Neural progenitor cell (in vitro differentiated cells): ENCODE results near the gene CRLF3. TPM values are rescaled to one million over a fixed set of nuclear protein-coding genes. Genes with fewer than 3 reads are reported as not detected.

Experiments
- DNase-seq: peaks from one replicate; pipeline ENCODE4 v3.0.0-alpha.2; 2016; ENCODE audit warnings: low spot score
- H2AFZ ChIP-seq: fragments of 200-600 bp; sonication (generic); replicated peaks from 2 replicates; pipeline ENCODE4 v1.6.1; 2016; ENCODE audit warnings: antibody characterized with exemption
- H3F3A ChIP-seq: fragments of 200-600 bp; sonication (generic); 2 replicates; pipeline ENCODE4 v1.6.1; 2016; ENCODE audit warnings: antibody characterized with exemption, low read depth
- H3K27ac ChIP-seq: fragments of 200-600 bp; sonication (generic); 2 replicates; pipeline ENCODE4 v1.5.1; 2016; ENCODE audit warnings: mild to moderate bottlenecking
- H3K27me3 ChIP-seq: fragments of 200-600 bp; sonication (generic); 2 replicates; pipeline ENCODE4 v1.6.1; 2016; ENCODE audit warnings: mild to moderate bottlenecking, moderate library complexity
- H3K36me3 ChIP-seq: fragments of 200-600 bp; sonication (generic); 2 replicates; pipeline ENCODE4 v1.5.1; 2016
- H3K4me1 ChIP-seq: fragments of 200-600 bp; sonication (generic); 2 replicates; pipeline ENCODE4 v1.6.1; 2016; ENCODE audit warnings: mixed run types
- H3K4me2 ChIP-seq: fragments of 200-600 bp; sonication (generic); 2 replicates; pipeline ENCODE4 v1.6.1; 2016
- H3K4me3 ChIP-seq: fragments of 200-600 bp; sonication (generic); 2 replicates; pipeline ENCODE4 v1.5.1; 2016
- H3K79me2 ChIP-seq: fragments of 200-600 bp; sonication (generic); 2 replicates; pipeline ENCODE4 v1.6.1; 2016; ENCODE audit warnings: low read depth
- H3K9ac ChIP-seq: fragments of 200-600 bp; sonication (generic); 2 replicates; pipeline ENCODE4 v1.6.1; 2016
- H3K9me3 ChIP-seq: fragments of 200-600 bp; sonication (generic); 2 replicates; pipeline ENCODE4 v1.5.1; 2016; ENCODE audit warnings: low read depth
- H4K20me1 ChIP-seq: fragments of 200-600 bp; sonication (generic); 2 replicates; pipeline ENCODE4 v1.6.1; 2016; ENCODE audit warnings: low read depth
- H3K27ac Mint-ChIP-seq: 3 replicates; pipeline ENCODE4 v1.8.0; 2021; ENCODE audit warnings: mixed read lengths
- H3K27me3 Mint-ChIP-seq: 2 replicates; pipeline ENCODE4 v1.8.0; 2022; ENCODE audit warnings: low read depth, mild to moderate bottlenecking, inconsistent platforms, moderate library complexity, mixed read lengths; ENCODE audit not compliant: insufficient read depth
- H3K36me3 Mint-ChIP-seq: 3 replicates; pipeline ENCODE4 v1.8.0; 2021; ENCODE audit warnings: mixed read lengths
- H3K4me1 Mint-ChIP-seq: 3 replicates; pipeline ENCODE4 v1.8.0; 2021; ENCODE audit warnings: mixed read lengths
- H3K4me3 Mint-ChIP-seq: 3 replicates; pipeline ENCODE4 v1.8.0; 2021; ENCODE audit warnings: mild to moderate bottlenecking, moderate library complexity, mixed read lengths
- H3K9me3 Mint-ChIP-seq: 3 replicates; pipeline ENCODE4 v1.8.0; 2020; ENCODE audit warnings: mixed read lengths
- EZH2 ChIP-seq: fragments of 200-600 bp; sonication (generic); IDR thresholded peaks from 2 replicates; pipeline ENCODE4 v1.6.1; 2017; ENCODE audit warnings: antibody characterized with exemption, mild to moderate bottlenecking, moderate library complexity
- EZH2phosphoT487 ChIP-seq: fragments of 200-600 bp; sonication (generic); IDR thresholded peaks from 2 replicates; pipeline ENCODE4 v1.6.1; 2017; ENCODE audit warnings: antibody characterized with exemption
- total RNA-seq: library from RNA; depleted of rRNA; stranded (reverse); fragments of >200 nt; gene quantifications from 2 replicates; pipeline ENCODE4 v1.2.3, GENCODE V29; 2015; ENCODE audit warnings: low replicate concordance
- TF ChIP-seq, protein P1 (sequence below): fragments of 200-600 bp; sonication (generic); IDR thresholded peaks from 2 replicates; pipeline ENCODE4 v1.5.1; 2017; ENCODE audit warnings: antibody characterized with exemption, mild to moderate bottlenecking

CRLF3 gene
- total RNA-seq, 1 donor from 2014 or later: 43.8 TPM

DNA sequence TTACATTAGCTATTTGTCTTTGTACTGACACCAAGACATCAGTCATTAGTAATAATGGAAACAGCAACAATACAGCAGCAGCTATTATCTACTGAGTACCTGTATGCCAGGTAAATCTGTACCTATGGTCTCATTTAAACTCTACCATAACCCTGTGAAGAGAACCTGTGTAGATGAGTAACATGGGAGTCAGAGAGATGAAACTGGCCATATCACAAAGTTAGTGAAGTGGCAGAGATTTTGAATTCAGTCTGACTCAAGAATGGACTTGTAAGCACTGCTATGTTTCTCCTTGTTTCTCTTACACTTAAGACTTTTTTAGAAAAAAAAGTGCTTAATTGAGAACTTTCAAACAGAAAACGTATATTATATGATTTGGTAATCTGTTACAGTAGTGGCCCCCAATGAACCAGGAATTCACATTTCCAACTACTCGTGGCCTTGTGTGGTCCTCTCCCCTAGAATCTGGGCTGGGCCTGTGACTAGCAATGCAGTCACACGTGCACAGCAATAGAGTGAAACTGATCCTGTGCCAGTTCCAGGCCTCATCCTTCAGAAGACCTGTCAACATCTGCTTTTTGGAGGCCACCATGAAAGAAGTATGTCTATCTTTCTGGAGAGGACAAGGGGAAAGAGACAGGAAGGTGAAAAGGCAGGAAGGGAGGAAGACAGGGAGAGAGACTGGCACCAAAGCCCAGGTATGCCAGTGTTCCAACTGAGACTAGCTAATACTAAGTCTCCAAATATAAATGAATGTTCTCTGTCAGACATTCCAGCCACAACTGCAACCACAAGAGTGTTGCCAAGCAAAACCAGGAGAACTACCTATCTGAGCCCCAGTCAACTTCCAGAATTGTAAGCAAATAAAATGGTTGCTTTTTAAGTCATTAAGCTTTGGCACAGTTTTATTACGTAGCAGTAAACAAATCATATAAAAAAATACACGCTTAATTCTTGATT, 12.0 kb downstream of the CRLF3 start:
- no peaks in the 10 kb centered on the region for H3K36me3 ChIP-seq
- no peaks in the 10 kb centered on the region for H3K4me1 ChIP-seq
- Mint-ChIP-seq H3K4me3 (no peak overlapping the region), H3K9me3 (no peaks in the 10 kb centered on the region), H3K27ac (peak overlapping the region; percentile 60), H3K4me1 (no peaks in the 10 kb centered on the region), H3K36me3 (peaks cover 4% of the 10 kb centered on the region), H3K27me3 (no peaks in the 10 kb centered on the region)
- no peak overlapping the region for H3K9ac ChIP-seq
- H4K20me1 ChIP-seq: peaks cover 37% of the 10 kb centered on the region
- H3K27ac ChIP-seq: no peak overlapping the region
- H2AFZ ChIP-seq: no peak overlapping the region
- DNase-seq: no peak
- H3K27me3 ChIP-seq: no peaks in the 10 kb centered on the region
- no peak overlapping the region for H3K4me3 ChIP-seq
- no peaks in the 10 kb centered on the region for H3K9me3 ChIP-seq
- H3K4me2 ChIP-seq: no peak overlapping the region
- peaks cover 12% of the 10 kb centered on the region for H3F3A ChIP-seq
- peaks cover 91% of the 10 kb centered on the region for H3K79me2 ChIP-seq
- TF ChIP-seq EZH2 (no peak), EZH2phosphoT487 (no peak)
- TF ChIP-seq, protein P1, sequence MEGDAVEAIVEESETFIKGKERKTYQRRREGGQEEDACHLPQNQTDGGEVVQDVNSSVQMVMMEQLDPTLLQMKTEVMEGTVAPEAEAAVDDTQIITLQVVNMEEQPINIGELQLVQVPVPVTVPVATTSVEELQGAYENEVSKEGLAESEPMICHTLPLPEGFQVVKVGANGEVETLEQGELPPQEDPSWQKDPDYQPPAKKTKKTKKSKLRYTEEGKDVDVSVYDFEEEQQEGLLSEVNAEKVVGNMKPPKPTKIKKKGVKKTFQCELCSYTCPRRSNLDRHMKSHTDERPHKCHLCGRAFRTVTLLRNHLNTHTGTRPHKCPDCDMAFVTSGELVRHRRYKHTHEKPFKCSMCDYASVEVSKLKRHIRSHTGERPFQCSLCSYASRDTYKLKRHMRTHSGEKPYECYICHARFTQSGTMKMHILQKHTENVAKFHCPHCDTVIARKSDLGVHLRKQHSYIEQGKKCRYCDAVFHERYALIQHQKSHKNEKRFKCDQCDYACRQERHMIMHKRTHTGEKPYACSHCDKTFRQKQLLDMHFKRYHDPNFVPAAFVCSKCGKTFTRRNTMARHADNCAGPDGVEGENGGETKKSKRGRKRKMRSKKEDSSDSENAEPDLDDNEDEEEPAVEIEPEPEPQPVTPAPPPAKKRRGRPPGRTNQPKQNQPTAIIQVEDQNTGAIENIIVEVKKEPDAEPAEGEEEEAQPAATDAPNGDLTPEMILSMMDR: no peak

DNA sequence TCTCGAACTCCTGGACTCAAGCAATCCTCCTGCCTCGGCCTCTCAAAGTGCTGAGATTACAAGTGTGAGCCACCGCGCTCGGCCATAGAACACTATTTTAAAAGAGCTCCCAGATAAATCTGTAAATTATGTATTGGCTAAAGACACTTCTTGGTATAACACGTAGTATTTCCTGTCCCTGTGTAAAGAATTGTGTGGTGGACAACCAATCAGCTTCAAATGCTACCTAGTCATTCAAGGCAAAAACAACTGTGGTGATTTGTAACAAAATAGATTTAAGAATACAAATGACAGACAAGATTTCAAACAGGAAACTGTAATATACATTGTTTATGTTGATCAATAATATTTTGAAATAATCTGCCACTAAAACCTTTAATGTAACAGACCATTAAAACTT, 14.6 kb downstream of the CRLF3 start:
- TF ChIP-seq EZH2: no peak
- TF ChIP-seq, protein P1: no peak
- no peak for TF ChIP-seq EZH2phosphoT487
- no peak overlapping the region for H3K27ac Mint-ChIP-seq
- peaks cover 90% of the 10 kb centered on the region for H3K79me2 ChIP-seq

DNA sequence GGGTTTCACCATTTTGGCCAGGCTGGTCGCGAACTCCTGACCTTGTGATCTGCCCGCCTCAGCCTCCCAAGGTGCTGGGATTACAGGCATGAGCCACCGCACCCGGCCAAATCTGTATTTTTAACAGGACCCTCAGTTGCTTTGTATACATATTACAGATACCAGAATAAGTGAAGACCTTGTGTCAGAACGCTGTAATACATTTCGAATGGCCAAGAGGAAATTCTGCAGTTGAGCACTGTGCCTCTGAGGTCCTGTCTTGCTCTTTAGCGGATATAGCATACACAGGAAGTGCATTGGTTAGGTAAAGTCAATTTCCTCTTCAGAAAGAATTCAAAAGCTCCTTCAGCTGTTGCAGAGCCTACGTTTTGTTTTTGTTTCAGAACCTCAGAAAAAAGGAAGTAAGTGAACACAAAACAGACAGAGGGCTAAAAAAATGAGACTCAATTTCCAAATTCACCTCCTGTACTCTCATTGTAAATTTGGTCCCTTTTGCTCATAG, 15.7 kb downstream of the CRLF3 start:
- no peaks in the 10 kb centered on the region for H3K9me3 ChIP-seq
- no peaks in the 10 kb centered on the region for H3K36me3 ChIP-seq
- H3K79me2 ChIP-seq: peaks cover 86% of the 10 kb centered on the region
- Mint-ChIP-seq H3K27ac (no peak overlapping the region), H3K36me3 (peaks cover 6% of the 10 kb centered on the region), H3K9me3 (no peaks in the 10 kb centered on the region), H3K4me1 (peaks cover 6% of the 10 kb centered on the region), H3K4me3 (no peak overlapping the region), H3K27me3 (no peaks in the 10 kb centered on the region)
- DNase-seq: no peak
- H3K27me3 ChIP-seq: no peaks in the 10 kb centered on the region
- TF ChIP-seq EZH2phosphoT487 (no peak), EZH2 (no peak)
- TF ChIP-seq, protein P1: no peak
- H3K9ac ChIP-seq: no peak overlapping the region
- H3K4me1 ChIP-seq: peaks cover 7% of the 10 kb centered on the region
- H3F3A ChIP-seq: peaks cover 12% of the 10 kb centered on the region
- H3K4me2 ChIP-seq: no peak overlapping the region
- no peak overlapping the region for H3K27ac ChIP-seq
- no peak overlapping the region for H2AFZ ChIP-seq
- H3K4me3 ChIP-seq: no peak overlapping the region
- H4K20me1 ChIP-seq: peaks cover 62% of the 10 kb centered on the region

More for the DNA sequence above, 14.6 kb downstream of the CRLF3 start:
- H3K9me3 Mint-ChIP-seq: no peaks in the 10 kb centered on the region
- no peak for DNase-seq
- Histone ChIP-seq H3K4me2 (no peak overlapping the region), H3K36me3 (no peaks in the 10 kb centered on the region), H3K4me3 (no peak overlapping the region), H3K9ac (no peak overlapping the region), H3F3A (peaks cover 12% of the 10 kb centered on the region), H3K4me1 (peaks cover 7% of the 10 kb centered on the region), H2AFZ (no peak overlapping the region), H3K27ac (no peak overlapping the region), H4K20me1 (peaks cover 60% of the 10 kb centered on the region), H3K27me3 (no peaks in the 10 kb centered on the region), H3K9me3 (no peaks in the 10 kb centered on the region)
- H3K4me1 Mint-ChIP-seq: peaks cover 6% of the 10 kb centered on the region
- peaks cover 1% of the 10 kb centered on the region for H3K36me3 Mint-ChIP-seq
- no peak overlapping the region for H3K4me3 Mint-ChIP-seq
- H3K27me3 Mint-ChIP-seq: no peaks in the 10 kb centered on the region
